CD4-positive, alpha-beta T cell treated with Interleukin-15 for 4 hours (primary cell): ENCODE data around the gene SNTB2.
A peak's percentile ranks its signal among the peaks of the same experiment; 100 is the strongest.
"Not testable (repeated sequence)": the region's sequence is repeated elsewhere in the genome, so short reads cannot be mapped to it uniquely, and the experiment has no call there.

Experiments used
- DNase-seq: peaks from one replicate; pipeline ENCODE4 v3.0.0-alpha.2; 2020; ENCODE audit warnings: low spot score

The SNTB2 gene

DNA sequence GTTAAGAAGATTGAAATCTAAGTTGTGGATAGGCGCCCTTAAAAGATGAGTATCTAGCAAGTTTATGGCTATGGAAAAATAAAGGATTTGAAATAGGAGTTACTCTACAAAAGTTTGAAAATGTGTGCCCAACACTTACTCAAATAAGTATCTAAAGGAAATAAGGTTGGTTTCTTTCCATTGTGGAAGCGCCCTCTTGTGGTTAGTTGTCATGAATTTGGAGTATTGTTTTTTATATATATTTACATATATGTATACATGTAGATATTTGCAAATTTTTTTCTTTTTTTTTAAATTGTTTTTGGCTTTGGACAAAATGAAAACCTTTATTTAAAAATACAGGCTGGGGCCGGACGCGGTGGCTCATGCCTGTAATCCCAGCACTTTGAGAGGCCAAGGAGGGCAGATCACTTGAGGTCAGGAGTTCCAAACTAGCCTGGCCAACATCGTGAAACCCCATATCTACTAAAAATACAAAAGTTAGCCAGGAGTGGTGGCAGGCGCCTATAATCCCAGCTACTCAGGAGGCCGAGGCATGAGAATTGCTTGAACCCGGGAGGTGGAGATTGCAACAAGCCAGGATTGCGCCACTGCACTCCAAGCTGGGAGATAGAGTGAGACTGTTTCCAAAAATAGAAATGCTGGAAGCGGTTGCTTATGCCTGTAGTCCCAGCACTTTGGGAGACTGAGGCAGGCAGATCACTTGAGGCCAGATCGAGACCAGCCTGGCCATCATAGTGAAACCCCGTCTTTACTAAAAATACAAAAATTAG, 100.2 kb downstream of the SNTB2 start:
- peak; percentile 71 for DNase-seq

- not testable (repeated sequence) for DNase-seq
Observed at GRCh38 chr16:69291657-69292056, 104.7 kb downstream of the SNTB2 start.

GRCh38 chr16:69293401-69293800, 106.4 kb downstream of the SNTB2 start:
- no peak for DNase-seq

DNA sequence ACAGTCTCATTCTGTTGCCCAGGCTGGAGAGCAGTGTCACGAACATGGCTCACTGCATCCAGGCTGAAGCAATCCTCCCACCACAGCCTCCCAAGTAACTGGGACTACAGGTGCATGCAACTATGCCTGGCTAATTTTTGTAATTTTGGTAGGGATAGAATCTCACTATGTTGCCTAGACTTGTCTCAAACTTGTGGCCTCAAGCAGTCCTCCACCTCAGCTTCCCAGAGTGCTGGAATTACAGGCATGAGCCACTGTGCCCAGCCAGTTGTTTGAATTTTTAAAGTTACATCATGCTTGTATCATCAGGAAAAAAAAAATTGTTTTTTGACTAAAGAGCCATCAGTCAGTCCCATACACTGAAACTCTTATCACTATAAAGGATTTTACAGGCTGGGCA, 107.1 kb downstream of the SNTB2 start:
- DNase-seq: no peak

DNA sequence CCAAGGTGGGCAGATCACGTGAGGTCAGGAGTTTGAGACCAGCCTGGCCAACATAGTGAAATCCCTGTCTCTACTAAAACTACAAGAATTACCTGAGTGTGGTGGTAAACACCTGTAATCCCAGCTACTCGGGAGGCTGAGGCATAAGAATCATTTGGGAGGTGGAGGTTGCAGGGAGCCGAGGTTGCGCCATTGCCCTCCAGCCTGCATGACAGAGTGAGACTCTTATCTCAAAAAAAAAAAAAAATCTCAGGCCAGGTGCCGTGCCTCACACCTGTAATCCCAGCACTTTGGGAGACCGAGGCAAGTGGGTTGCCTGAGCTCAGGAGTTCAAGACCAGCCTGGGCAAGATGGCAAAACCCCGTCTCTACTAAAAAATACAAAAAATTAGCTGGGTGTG, 109.8 kb downstream of the SNTB2 start:
- not testable (repeated sequence) for DNase-seq

- no peak for DNase-seq
Observed at GRCh38 chr16:69298261-69298660, 111.3 kb downstream of the SNTB2 start.

DNA sequence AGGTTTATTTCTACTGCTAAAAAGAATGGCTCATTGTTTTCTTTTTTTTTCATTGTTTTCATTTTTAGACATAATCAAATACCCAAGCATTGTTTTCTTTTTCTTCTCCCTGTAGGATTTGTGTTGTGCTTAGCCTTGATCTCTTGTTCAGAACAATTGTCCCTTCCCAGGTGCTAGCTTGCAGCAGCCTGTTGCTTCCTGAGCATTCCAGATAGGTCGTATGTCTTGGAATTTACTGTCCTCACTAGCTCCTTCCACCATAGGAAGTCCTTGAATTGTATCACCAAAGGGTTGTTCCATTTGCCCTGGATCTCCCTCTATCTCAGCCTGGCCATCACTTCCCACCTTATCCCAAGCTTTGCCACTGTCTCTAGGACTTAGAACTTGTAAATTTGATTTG, 114.2 kb downstream of the SNTB2 start:
- no peak for DNase-seq

DNA sequence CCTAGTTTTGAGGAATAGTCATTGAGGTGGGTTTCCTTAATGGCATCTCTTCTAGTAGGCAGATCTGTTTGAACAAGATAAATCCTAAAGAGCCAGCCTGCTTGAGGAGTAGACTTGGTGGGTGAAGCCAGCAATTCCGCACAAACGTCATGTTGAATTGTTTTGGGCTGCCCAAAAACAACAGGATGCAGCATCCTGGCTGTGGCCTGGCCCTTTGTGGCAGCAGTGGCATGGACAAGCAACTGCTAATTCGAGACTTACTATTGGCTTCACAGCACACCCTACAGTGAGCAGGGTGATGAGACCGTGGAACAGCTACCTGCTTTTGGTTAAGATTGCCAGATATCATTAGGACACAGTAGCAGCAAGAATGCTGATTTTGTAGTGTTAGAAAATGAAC, 114.9 kb downstream of the SNTB2 start:
- DNase-seq: no peak

DNA sequence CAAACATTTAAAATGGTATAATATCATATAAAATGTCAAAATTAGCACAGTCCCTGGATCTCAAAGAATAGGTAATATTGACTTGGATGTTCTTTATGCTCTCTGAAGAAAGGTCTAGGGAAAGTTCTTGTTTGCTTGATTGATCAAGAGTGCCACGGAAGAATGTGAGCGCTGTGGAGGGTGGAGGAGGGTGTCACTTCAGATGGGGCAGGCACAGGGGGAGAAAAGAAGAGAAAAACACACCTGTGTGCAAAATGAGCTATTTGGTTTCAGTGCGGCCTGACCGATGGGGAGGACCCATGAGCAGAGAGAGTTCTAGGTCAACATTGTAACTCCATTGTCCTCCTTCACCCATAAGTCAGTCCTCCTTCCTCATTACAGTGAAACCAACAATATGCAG, 115.3 kb downstream of the SNTB2 start:
- no peak for DNase-seq

DNA sequence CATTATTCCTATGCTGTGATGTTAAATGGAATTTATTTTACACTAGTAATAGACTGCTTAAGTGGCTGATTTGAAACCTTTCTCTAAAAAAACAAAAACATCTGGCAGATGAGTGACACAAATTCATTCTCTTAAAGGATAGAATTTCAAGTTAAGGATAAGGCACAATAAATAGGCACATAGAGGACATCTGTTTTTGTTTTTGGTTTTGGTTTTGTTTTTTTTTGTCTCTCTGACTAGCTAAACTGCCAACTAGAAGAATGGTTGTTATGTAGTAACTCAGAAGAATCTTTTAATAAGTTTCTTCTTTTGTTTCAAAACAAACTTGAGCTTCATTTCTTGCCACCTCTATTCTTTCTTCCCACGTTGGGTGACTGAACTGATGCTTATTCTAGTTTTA, 119.1 kb downstream of the SNTB2 start:
- DNase-seq: no peak

GRCh38 chr16:69307091-69307490, 120.1 kb downstream of the SNTB2 start:
- DNase-seq: no peak

GRCh38 chr16:69307856-69308255, 120.9 kb downstream of the SNTB2 start:
- no peak for DNase-seq

DNA sequence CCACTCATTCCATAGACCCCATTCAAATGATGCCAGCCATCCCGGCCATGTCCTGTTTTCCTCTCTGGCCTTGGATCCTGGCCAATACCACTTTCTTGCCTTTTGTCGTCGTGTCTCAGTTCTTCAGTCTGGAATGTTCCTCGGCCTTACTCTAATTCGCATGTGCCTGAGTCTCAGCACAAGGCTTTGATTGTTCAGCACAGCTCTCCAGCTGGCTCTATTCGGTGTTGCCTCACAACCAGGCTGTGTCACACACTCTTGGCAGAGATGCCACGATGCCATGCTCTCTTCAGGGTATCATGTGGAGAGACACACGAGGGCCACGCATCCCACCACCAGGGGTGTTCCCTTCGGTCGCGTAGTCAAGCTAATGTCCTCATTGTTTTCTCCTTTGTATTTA, 122.4 kb downstream of the SNTB2 start:
- DNase-seq: no peak

GRCh38 chr16:69310653-69311532, 123.9 kb downstream of the SNTB2 start, which contains the start of gene VPS4A:
TSS of gene VPS4A (plus strand) at chr16:69311350. CDS start at chr16:69311512, 162 bp downstream.
- peak; percentile 98 for DNase-seq

DNA sequence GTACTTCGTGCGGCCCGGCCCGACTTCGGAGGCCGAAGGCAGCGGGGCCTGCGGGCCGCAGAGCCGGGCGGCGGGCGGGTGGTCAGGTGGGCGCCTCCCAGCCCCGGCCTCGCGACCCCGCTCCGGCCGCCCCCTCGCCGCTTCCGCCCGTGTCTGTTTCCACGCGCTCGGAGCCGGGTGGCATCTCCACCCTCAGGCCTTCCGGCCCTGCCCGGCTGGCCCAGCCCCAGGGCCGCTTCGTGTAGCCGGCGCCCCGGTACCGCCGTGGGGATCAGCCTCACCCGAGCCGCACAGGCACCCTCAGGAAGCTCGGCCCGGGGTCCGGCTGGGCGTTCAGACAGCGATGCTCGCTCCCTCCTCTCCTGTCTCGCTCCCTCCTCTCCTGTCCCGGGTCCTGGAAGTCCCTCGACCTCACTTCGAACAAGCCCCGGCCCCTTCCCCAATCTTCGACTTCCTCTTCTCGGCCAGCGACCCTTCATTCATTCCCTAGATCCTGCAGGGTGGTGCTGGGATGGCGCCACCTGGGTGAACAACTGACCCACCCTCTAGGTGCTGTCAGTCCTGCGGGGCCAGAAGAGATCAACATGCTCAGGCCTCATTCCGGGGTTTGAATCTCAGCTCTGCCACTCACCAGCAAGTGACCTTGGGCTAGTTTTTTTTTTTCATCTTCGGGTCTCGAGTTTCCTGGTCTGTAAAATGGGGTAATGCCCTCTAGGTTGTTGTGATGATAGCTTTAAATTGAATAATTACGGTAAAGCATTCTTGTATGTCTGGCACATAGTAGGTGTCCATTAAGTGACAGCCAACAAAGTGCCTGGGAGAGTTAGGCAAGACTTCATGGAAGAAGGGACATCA, 124.8 kb downstream of the SNTB2 start:
- peak; percentile 17 for DNase-seq

DNA sequence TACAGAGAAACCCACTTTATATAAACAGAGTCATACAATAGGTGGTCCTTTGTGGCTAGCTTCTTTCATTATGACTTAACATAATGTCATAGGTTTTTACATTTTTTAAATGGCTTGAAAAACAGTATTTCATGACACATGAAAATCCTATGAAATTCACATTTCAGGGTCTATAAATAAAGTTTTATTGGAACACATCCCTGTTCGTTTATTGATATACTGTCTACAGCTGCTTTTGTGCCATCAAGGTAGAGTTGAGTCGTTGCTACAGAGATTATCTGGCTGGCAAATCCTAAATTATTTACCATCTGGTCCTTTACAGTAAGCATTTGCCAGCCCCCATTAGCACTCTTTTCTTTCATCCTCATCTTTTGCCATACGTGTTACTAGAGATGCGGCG, 126.5 kb downstream of the SNTB2 start:
- no peak for DNase-seq

- DNase-seq: no peak
Observed at GRCh38 chr16:69314534-69314933, 127.6 kb downstream of the SNTB2 start.

GRCh38 chr16:69315486-69316311, 128.7 kb downstream of the SNTB2 start:
- no peak for DNase-seq

DNA sequence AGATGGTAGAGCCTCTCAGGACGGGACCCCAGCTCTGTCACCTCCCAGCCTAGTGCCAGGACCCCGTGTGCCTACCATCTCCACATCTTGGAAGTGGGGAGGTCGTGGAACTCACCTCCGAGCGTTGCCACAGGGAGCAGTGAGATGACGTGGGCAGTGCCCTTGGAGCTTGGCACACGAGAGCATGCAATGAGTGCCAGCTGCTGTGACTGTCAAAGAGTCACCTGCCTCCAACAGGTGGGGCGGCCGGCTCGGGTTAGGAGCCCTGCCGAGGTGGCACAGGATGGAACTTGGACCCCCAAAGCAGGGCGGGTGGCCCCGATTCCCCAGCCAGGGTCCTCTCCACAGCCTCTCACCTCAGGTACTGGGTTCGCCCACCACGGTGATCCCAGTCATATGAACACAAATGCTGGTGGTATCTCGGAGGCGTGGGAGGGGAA, 129.7 kb downstream of the SNTB2 start:
- no peak for DNase-seq

DNA sequence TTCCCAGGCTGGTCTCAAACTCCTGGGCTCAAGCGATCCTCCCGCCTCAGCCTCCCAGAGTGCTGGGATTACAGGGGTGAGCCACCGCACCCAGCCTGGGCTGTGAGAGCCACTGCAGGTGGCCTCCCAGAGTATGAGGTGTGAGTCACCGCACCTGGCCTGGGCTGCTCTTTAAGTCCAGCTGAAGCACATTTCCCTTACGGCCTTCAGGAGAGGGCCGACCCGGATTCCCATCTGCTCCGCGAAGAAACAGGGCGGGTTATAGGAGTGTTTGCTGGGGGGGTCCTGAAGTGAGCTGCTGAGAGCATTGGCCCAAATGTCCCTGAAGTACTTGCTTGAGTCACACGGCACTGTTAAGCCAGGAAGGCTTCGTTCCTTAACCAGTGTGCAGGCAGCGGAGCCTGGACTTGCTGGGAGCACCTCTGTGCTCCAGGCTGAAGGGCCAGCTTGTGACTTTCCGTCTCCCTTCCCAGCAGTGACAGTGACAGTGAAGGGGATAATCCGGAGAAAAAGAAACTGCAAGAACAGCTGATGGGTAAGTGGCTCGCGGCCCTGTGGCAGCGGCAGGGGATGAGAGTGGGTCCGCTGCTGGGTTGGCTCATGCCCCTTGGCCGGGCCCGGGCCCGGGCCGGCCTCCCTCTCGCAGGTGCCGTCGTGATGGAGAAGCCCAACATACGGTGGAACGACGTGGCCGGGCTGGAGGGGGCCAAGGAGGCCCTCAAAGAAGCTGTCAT, 131.4 kb downstream of the SNTB2 start:
- DNase-seq: no peak

DNA sequence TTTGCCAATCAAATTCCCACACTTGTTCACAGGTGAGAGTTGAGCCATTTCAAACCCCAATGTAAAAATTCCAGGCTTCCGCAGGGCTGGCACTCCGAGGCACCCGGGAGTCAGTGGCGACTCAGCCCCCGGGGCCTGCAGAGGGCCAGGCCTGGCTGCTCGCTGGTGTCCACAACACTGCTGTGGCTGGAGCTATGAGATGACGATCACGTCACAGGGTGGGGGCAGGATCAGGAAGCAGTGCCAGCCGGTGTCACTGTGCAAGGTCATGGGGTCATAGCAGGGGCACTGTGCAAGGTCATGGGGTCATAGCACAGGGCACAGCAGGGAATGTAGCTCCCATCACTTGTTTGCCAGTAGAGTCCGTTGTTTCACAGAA, 131.9 kb downstream of the SNTB2 start:
- no peak for DNase-seq
